K562 (cell line): Measurements from ENCODE around the gene SH3GL3. TPM values are rescaled to one million over a fixed set of nuclear protein-coding genes. Genes with fewer than 3 reads are reported as not detected.

Experiments
- ATAC-seq: fragments of 200-7000 bp; cut with Tn5 transposase; 3 replicates; pipeline ENCODE4 v1.9.1; 2020; ENCODE audit warnings: moderate library complexity
- BruUV-seq: library from RNA; stranded (reverse); fragments of 400-500 nt; replicated peaks from 2 replicates; lab custom pipeline; 2021; lab: Mats Ljungman, UMichigan
- CTCF ChIA-PET: fragments of 300-600 bp; formaldehyde crosslinking; extraction: SDS; loops from one replicate; lab custom pipeline; 2021; ENCODE audit warnings: low intra/inter-chr PET ratio; lab: Yijun Ruan, JAX
- POLR2A ChIA-PET: fragments of 300-600, 350-650 bp; sonication (Branson Sonifier 250); formaldehyde crosslinking; extraction: SDS; loops from one replicate; lab custom pipeline; 2021; ENCODE audit warnings: antibody characterized with exemption, inconsistent platforms; lab: Yijun Ruan, JAX
- DNase-seq, 4 experiments: peaks; one replicate each; pipeline versions ENCODE4 v3.0.0 to v3.0.0-alpha.2; 2011 to 2018; ENCODE audit warnings: low spot score in 3 of 4, mixed read lengths in 3 of 4; ENCODE audit errors: extremely low read depth in 1 of 4
- FAIRE-seq: peaks from 2 replicates; lab custom pipeline; 2011; peaks lifted over from hg19 to GRCh38; lab: Jason Lieb, UNC
- H2AFZ ChIP-seq: 2 replicates; pipeline ENCODE4 v1.6.0; 2011; ENCODE audit warnings: low read depth, low read length, control low read depth, inconsistent platforms
- H3K27ac ChIP-seq: fragments of 200-600 bp; 3 replicates; pipeline ENCODE4 v1.8.0; 2011; ENCODE audit warnings: low read depth, mild to moderate bottlenecking, control low read depth, inconsistent platforms, low read length, moderate library complexity, mixed read lengths; ENCODE audit errors: extremely low read depth
- H3K27me3 ChIP-seq, 2 experiments: fragments of 300-600 bp in 1 of 2; 2 replicates in 1 of 2; 3 replicates in 1 of 2; pipeline versions ENCODE4 v1.6.0 to v1.8.0; 2011; ENCODE audit warnings: inconsistent platforms in 2 of 2, low read length in 2 of 2, mild to moderate bottlenecking in 1 of 2, mixed read lengths in 1 of 2, moderate library complexity in 1 of 2; ENCODE audit not compliant: control insufficient read depth in 2 of 2, insufficient read depth in 2 of 2
- H3K36me3 ChIP-seq: fragments of 300-600 bp; 3 replicates; pipeline ENCODE4 v1.8.0; 2011; ENCODE audit warnings: mild to moderate bottlenecking, low read length, inconsistent platforms; ENCODE audit not compliant: control insufficient read depth, insufficient read depth
- H3K4me1 ChIP-seq, 2 experiments: fragments of 200-600 bp in 1 of 2; replicated peaks in 1 of 2; 2 replicates in 1 of 2; 3 replicates in 1 of 2; pipeline versions ENCODE4 v1.5.1 to v1.8.0; 2011; ENCODE audit warnings: inconsistent platforms in 2 of 2, low read length in 2 of 2, mild to moderate bottlenecking in 1 of 2, mixed read lengths in 1 of 2, moderate library complexity in 1 of 2; ENCODE audit not compliant: control insufficient read depth in 2 of 2, insufficient read depth in 2 of 2
- H3K4me2 ChIP-seq: 2 replicates; pipeline ENCODE4 v1.6.1; 2011; ENCODE audit warnings: low read length, control low read depth, inconsistent platforms, mixed read lengths; ENCODE audit not compliant: insufficient read depth
- H3K4me3 ChIP-seq: fragments of 200-600 bp; sonication (generic), shearing (Covaris generic); 2 replicates; pipeline ENCODE4 v1.5.1; 2016; ENCODE audit warnings: control low read depth, inconsistent platforms
- H3K79me2 ChIP-seq: fragments of 200-600 bp; 3 replicates; pipeline ENCODE4 v1.8.0; 2011; ENCODE audit warnings: low read length, inconsistent platforms; ENCODE audit not compliant: control insufficient read depth, insufficient read depth
- H3K9ac ChIP-seq, 2 experiments: 2 replicates each; pipeline versions ENCODE4 v1.6.0 to v1.6.1; 2011; ENCODE audit warnings: low read depth in 2 of 2, low read length in 2 of 2, control low read depth in 1 of 2, inconsistent platforms in 1 of 2, mild to moderate bottlenecking in 1 of 2, mixed read lengths in 1 of 2; ENCODE audit not compliant: insufficient read depth in 1 of 2
- H3K9me1 ChIP-seq: one replicate; pipeline ENCODE4 v1.6.0; 2011; ENCODE audit warnings: inconsistent platforms, mild to moderate bottlenecking, low read length, moderate library complexity; ENCODE audit not compliant: control insufficient read depth, insufficient read depth
- H3K9me3 ChIP-seq: replicated peaks from 2 replicates; pipeline ENCODE4 v1.5.1; 2011; ENCODE audit warnings: low read depth, low read length, inconsistent platforms; ENCODE audit not compliant: control insufficient read depth, insufficient read depth
- H4K20me1 ChIP-seq: replicated peaks from 2 replicates; pipeline ENCODE4 v1.6.1; 2011; ENCODE audit warnings: low read length, inconsistent platforms, mixed read lengths; ENCODE audit not compliant: control insufficient read depth, insufficient read depth
- ASH1L ChIP-seq: fragments of 450-650 bp; IDR thresholded peaks from 2 replicates; pipeline ENCODE4 v1.6.1; 2018; ENCODE audit warnings: borderline replicate concordance, mild to moderate bottlenecking, low read depth; ENCODE audit not compliant: partially characterized antibody
- BCLAF1 ChIP-seq, 2 experiments: fragments of 450-650 bp in 1 of 2; IDR thresholded peaks; 2 replicates each; pipeline ENCODE4 v1.6.1; 2011 to 2017; ENCODE audit warnings: low read depth in 2 of 2, antibody characterized with exemption in 1 of 2, borderline replicate concordance in 1 of 2, low read length in 1 of 2, mild to moderate bottlenecking in 1 of 2, mixed read lengths in 1 of 2; ENCODE audit not compliant: control insufficient read depth in 1 of 2
- BMI1 ChIP-seq: fragments of 150-350 bp; IDR thresholded peaks from 2 replicates; pipeline ENCODE4 v1.6.1; 2014; ENCODE audit warnings: low read length
- HCFC1 ChIP-seq: IDR thresholded peaks from 2 replicates; pipeline ENCODE4 v1.6.1; 2012; ENCODE audit warnings: low read depth, low read length, improper control_type of control experiment
- POLR3A ChIP-seq: IDR thresholded peaks from 2 replicates; pipeline ENCODE4 v1.6.1; 2011; ENCODE audit warnings: borderline replicate concordance, mild to moderate bottlenecking, moderate library complexity; ENCODE audit not compliant: insufficient read length, insufficient read depth; ENCODE audit errors: extremely low read depth
- WGBS: fragments of 100-300 bp; shearing (Covaris generic); methylation state at CpG from one replicate; pipeline ENCODE4 v1.1.6; 2016; ENCODE audit warnings: low coverage, mixed read lengths; ENCODE audit not compliant: insufficient coverage; ENCODE audit errors: missing lambda C conversion rate; 5-methylcytosine and 5-hydroxymethylcytosine counted together
- in situ Hi-C: fragments of 300-500 bp; cut with MboI; formaldehyde crosslinking; loops from 4 replicates; pipeline ENCODE4 v1.15.0; 2018; ENCODE audit warnings: inconsistent platforms, mixed read lengths
- intact Hi-C: fragments of 100-400 bp; cut with micrococcal nuclease; formaldehyde crosslinking; loops from 2 replicates; pipeline ENCODE4 v1.14.2; 2022
- polyA plus RNA-seq, 8 experiments: library from polyadenylated mRNA; depleted of rRNA in 4 of 8; stranded (reverse) in 5 of 8; unstranded in 3 of 8; fragments of >200 nt; fragmentation: Nextera tagmentation in 2 of 8; fragmentation: Illumina TruSeq in 1 of 8; extraction: Ambion mirVana in 2 of 8; extraction: Trizol in 1 of 8; gene quantifications; 2 replicates each; pipeline versions ENCODE4 v1.2.1 to v1.2.3, GENCODE V29; 2011 to 2014; ENCODE audit warnings: inconsistent platforms in 1 of 8, missing spikeins in 1 of 8
- total RNA-seq, 7 experiments: library from RNA; depleted of rRNA in 6 of 7; stranded (reverse); fragments of >200 nt in 6 of 7; fragmentation: Illumina TruSeq in 2 of 7; extraction: Trizol in 2 of 7; gene quantifications; 2 replicates each; pipeline versions ENCODE4 v1.2.1 to v1.2.3, GENCODE V29; 2011 to 2021; ENCODE audit warnings: low replicate concordance in 1 of 7

The SH3GL3 gene
- total and polyA plus RNA-seq, 9 of the 15 experiments (the other 6 are each of a cell fraction or from before 2014, with no cell fraction given), result 3.9 to 16.0 (median 9.7) TPM

DNA sequence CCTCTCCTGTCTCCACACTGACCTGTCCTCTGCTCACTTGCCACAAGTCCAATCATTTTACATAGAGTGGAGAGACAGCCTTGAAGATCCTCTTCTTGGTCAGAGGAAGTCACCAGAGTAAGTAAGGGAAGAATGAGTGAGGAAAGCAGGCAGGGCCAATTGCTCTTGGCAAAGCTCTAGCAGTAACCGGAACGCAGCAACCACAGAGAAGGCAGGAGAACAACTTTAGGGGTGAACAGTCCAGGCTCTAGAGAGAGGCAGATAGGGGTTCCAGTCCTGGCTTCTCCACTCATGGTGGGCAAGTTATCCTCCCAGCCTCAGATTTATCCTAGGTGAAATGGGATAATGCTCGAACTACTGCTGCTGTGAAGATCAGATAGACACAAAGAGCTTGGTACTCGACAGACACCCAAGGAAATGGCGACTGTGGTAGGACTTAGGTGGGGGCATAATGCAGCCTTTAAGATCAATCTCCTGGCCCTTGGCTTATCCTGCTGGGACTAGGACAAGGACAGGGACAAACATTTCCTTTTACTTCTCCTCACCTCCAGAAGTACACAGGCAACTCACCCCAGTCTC is 205.6 kb downstream of the SH3GL3 start:
- Histone ChIP-seq H3K4me1 (no peaks in the 10 kb centered on the region), H4K20me1 (no peaks in the 10 kb centered on the region), H3K4me2 (no peak overlapping the region), H3K79me2 (no peaks in the 10 kb centered on the region), H3K9me3 (no peaks in the 10 kb centered on the region), H3K4me3 (no peak overlapping the region), H3K9me1 (no peaks in the 10 kb centered on the region), H3K36me3 (no peaks in the 10 kb centered on the region), H3K9ac (no peak overlapping the region), H2AFZ (no peak overlapping the region), H3K27ac (no peak overlapping the region)
- no TSS peak for BruUV-seq
- POLR2A ChIA-PET, result interaction anchor here (0.6 kb wide), 2 partner anchors 9 to 903 kb away, joined by 3 read pairs; no protein-coding TSS in a partner anchor
- ATAC-seq (no peak), DNase-seq (peak in 1 of 4 experiments; percentile 3), FAIRE-seq (no peak)
- 0% methylated on average over 5 of the region's 5 CpGs for WGBS
- CTCF ChIA-PET, result no interaction called here
- intact Hi-C loops, result no loop called here
- TF ChIP-seq HCFC1 (no peak), BMI1 (no peak), POLR3A (no peak), ASH1L (no peak), BCLAF1 (IDR thresholded peaks at IDR 0.05; ENCODE audit: borderline replicate concordance in 1 of 2, control insufficient read depth in 1 of 2, low read depth in 2 of 2, low read length in 1 of 2) (no peak)
- TF ChIP-seq, all 486 proteins: peak for 0
- peaks cover 3 to 36% of the 10 kb centered on the region in 2 experiments; a peak in 3 of 5 replicates for H3K27me3 ChIP-seq
- in situ Hi-C loops, result no loop called here
